HL-60 (cell line): ENCODE results near the gene KATNB1.
"Not testable (repeated sequence)": the region's sequence is repeated elsewhere in the genome, so short reads cannot be mapped to it uniquely, and the experiment has no call there.

Source experiments
- DNase-seq, 2 experiments: peaks; one replicate each; pipeline ENCODE4 v3.0.0-alpha.2; 2010 to 2020; ENCODE audit warnings: low read depth in 1 of 2, low spot score in 1 of 2
- H3K27ac ChIP-seq: fragments of 250-450 bp; sonication (Bioruptor Pico); replicated peaks from 2 replicates; pipeline ENCODE4 v1.5.1; 2020; ENCODE audit warnings: mild to moderate bottlenecking, moderate library complexity
- H3K27me3 ChIP-seq: fragments of 250-450 bp; sonication (Bioruptor Pico); 2 replicates; pipeline ENCODE4 v1.5.1; 2021; ENCODE audit warnings: mild to moderate bottlenecking, moderate library complexity; ENCODE audit not compliant: insufficient read depth, poor library complexity, severe bottlenecking
- H3K4me3 ChIP-seq: replicated peaks from 2 replicates; pipeline ENCODE4 v1.5.1; 2011; ENCODE audit warnings: mild to moderate bottlenecking, control low read depth, low read length; ENCODE audit not compliant: insufficient read depth
- CTCF ChIP-seq: IDR thresholded peaks from one replicate; pipeline ENCODE4 v1.5.1; 2011; ENCODE audit warnings: low read length, control low read depth, inconsistent platforms; ENCODE audit not compliant: insufficient read depth
- GABPA ChIP-seq: IDR thresholded peaks from 2 replicates; pipeline ENCODE4 v1.6.1; 2012; ENCODE audit warnings: low read depth
- POLR2AphosphoS5 ChIP-seq: IDR thresholded peaks from 2 replicates; pipeline ENCODE4 v1.6.1; 2012; ENCODE audit warnings: low read depth
- REST ChIP-seq: IDR thresholded peaks from 2 replicates; pipeline ENCODE4 v1.6.1; 2012; ENCODE audit warnings: low read depth; ENCODE audit not compliant: insufficient replicate concordance
- SPI1 ChIP-seq: IDR thresholded peaks from 2 replicates; pipeline ENCODE4 v1.6.1; 2012; ENCODE audit warnings: low read depth, mild to moderate bottlenecking, borderline replicate concordance

KATNB1 gene

DNA sequence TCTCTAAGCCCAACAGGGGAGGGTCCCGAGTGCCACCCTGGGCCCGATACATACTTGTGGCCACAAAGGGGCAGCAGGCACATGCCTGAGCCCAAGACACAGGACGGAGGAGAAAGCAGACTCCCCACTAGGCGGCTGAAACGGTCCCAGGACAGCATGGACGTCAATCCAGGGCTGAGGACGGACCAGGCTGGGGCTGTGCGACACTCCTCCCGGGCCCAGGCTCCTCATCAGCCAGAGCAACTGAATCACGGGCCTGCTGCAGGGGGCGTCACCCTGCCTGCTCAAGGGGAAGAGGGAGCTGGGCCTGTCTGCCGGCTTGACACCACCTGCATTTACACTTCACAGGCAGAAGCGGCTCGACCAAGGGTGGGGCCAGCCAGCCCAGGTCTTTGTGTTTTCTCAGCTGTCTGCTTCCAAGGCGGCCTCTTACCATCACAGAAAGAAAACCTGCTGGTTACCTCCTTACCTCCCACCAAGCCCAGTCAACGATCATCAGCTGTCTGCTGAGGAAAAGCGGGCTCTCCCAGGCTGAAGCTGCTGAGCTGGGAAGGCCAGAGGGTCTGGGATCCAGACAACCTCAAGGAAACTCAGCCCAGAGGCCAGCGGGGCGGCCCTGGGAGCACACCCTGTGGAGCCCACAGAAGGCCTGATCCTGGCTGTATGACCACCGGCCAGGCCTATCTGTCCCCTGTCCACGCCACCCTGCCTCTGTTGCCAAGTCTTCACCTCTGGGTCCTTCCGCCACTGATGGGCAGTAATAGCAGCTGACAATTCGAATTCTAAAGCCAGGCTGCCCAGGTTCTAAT lies 40.3 kb downstream of the KATNB1 start:
- DNase-seq, result no peak
- no peak for TF ChIP-seq CTCF
- TF ChIP-seq GABPA, result no peak
- Histone ChIP-seq H3K4me3 (no peak overlapping the region), H3K27ac (no peak overlapping the region), H3K27me3 (no peaks in the 10 kb centered on the region)

DNA sequence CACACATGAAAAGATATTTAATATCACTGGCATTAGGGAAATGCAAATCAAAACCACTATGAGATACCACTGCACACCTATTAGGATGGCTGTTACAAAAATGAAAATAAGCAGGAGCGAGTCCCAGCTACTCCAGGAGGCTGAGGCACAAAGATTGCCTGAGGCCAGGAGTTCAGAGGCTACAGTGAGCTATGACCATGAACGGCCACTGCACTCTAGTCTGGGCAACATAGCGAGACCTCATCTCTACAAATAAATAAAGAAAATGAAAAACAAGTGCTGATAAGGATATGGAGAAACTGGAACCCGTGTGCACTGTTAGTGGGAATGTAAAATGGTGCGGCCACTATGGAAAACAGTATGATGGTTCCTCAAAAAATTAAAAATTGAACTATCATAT lies 43.1 kb downstream of the KATNB1 start:
- Histone ChIP-seq H3K4me3 (no peak overlapping the region), H3K27ac (no peak overlapping the region), H3K27me3 (no peaks in the 10 kb centered on the region)
- TF ChIP-seq POLR2AphosphoS5 (no peak), SPI1 (no peak), REST (no peak), GABPA (no peak), CTCF (no peak)
- no peak for DNase-seq

DNA sequence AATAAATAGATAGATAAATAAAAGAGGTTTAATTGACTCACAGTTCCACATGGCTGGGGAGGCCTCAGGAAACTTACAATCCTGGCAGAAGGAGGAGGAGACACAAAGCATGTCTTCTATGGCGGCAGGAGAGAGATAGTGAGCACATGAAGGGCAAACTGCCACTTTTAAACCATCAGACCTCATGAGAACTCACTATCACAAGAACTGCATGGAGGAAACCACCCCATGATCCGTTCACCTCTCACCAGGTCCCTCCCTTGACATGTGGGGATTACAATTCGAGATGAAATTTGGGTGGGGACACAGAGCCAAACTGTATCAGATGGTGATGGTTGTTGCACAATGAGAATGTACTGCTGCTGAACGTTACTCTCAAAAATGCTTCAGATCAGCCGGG lies 44.3 kb downstream of the KATNB1 start:
- not testable (repeated sequence) for DNase-seq, H3K27me3 ChIP-seq, H3K27ac ChIP-seq, H3K4me3 ChIP-seq

GRCh38 chr16:57781349-57781740 lies 45.8 kb downstream of the KATNB1 start:
- H3K4me3 ChIP-seq, result no peak overlapping the region
- H3K27me3 ChIP-seq, result no peaks in the 10 kb centered on the region
- no peak overlapping the region for H3K27ac ChIP-seq
- DNase-seq, result no peak
- no peak for TF ChIP-seq CTCF
- TF ChIP-seq POLR2AphosphoS5, result no peak
- no peak for TF ChIP-seq GABPA
- no peak for TF ChIP-seq SPI1
- TF ChIP-seq REST, result no peak
